Renal pelvis (tissue), 4 donors: ENCODE measurements around the gene NACA2. TPM values are rescaled to one million over a fixed set of nuclear protein-coding genes. Genes with fewer than 3 reads are reported as not detected.
"Not testable (repeated sequence)": the region's sequence is repeated elsewhere in the genome, so short reads cannot be mapped to it uniquely, and the experiment has no call there.

ENCODE experiments used
- DNase-seq: peaks from one replicate; pipeline ENCODE4 v3.0.0-alpha.2; 2013
- polyA plus RNA-seq, 3 donors: library from polyadenylated mRNA; unstranded; fragments of 120-200 nt; gene quantifications; one replicate each; pipeline ENCODE4 v1.2.1, GENCODE V29; 2013; ENCODE audit not compliant: insufficient read length in 3 of 3

NACA2 gene
- polyA plus RNA-seq, 3 donors: 0.50 to 2.6 (median 0.75) TPM

DNA sequence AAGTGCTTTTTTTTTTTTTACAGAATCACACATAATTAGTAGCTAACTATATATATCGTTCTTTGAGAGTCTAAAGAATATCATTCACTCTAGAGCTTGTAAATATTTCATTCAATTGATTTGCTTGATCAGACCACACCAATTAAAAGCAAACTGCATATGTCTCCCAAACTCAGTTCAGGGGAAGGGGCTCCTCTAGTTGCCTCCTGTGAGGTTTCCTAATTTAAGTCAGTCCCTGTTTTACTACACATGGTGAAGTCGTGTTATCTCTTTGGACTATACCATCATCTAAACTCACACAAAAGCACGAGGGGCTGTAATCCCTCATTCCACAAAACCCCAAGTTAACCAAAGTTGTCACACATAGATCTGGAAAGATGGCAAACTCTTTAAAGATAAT is 11.7 kb downstream of the NACA2 start:
- no peak for DNase-seq

DNA sequence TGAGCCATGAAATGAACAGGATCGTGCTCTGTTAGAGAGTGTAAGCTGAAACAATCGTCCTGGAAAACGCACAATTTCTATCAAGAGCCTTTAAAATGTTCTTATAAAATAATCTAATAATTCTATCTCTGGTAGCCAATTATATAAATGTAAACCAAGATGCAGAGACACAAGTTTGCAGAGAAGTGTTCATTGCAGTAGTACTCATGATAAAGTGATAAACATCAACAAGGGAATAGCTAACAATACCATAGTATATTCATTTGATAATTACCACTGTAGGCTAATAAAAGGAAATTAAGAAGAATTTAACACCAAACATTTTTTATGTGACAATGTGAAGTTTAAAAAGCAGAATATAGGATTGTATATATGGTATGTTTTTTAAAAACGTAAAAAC is 12.4 kb downstream of the NACA2 start:
- DNase-seq: no peak

DNA sequence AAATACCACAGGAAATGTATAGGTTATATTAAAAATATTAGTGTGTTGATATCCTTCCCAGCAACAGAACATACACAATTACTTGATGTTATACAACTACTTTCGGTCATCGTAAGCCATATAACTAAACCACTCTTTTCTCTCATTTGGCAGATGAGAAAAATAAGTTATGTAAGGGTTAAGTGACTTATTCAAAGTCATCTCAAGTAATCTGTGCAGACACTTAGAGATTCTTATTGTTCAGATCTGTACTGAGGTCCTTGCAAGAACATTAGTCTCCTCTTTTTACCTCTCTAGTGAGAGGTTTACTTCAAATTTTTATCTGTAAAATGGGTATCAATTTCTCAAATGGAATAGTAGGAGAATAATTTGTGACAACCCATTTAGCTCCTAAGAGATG is 15.0 kb downstream of the NACA2 start:
- no peak for DNase-seq

DNA sequence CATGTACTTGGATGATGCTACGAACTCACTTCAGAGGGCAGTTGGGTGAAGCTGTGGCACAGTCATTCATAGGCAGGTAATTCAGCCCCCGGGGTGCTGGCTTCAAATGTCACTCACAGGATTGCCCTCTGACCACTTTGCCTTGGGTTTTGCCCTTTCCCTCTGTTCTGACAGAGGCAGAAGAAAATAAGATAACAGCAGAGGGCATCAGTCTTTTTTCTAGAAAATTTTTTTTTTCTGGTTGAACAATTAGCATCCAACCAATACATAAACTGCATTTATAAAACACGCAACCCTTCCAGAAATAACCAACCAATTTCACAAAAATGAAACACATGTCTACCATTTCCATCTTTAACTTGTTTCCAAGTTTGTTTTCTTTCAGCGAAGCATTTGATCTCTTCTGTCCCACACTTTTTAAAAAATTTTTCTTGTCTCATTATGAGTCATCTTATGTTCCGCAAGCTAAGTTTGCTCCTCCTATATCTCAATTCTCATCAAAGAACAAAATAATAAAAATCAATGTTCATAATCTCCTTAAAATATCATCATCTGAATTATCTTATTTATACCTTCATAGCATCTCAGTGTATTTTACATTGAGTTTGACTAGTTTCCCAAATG is 15.6 kb downstream of the NACA2 start:
- DNase-seq: no peak

DNA sequence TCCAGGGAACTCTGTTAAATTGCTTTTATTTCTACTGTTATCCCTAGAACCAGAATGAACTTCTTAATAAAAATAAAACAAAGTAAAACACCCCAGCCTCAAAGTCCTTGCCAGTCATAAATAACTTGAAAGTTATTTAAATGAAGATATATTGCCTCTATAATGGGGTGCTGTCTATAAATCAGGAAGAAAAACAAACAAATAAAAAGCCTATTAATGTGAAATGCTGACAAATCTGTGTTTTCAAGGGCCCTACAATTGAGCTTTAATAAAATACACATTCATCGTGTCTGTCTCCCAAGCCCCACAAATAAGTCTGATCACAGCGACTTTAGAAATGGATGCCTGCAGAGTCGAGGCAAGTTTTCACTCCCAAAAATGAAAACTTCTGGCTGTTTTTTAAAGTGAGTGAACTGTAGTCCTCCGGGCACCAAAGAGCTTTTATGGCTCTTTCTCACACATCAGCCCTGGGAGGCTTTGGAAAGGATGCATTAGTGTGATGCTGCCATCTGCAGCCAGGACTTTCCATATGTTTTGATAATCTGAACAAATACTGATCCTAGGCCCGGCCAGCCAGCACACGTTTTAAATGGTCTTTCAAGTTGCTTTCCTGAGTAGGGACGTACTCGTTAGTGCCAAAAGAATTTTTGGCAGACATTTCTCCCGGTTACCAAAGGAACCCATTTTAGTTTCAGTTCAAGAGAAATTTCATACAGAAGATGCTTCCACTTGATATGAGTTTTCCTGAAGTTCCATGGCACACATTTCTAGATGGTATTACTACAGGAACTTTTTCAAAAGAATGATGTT is 16.3 kb downstream of the NACA2 start:
- peak; percentile 46 for DNase-seq

DNA sequence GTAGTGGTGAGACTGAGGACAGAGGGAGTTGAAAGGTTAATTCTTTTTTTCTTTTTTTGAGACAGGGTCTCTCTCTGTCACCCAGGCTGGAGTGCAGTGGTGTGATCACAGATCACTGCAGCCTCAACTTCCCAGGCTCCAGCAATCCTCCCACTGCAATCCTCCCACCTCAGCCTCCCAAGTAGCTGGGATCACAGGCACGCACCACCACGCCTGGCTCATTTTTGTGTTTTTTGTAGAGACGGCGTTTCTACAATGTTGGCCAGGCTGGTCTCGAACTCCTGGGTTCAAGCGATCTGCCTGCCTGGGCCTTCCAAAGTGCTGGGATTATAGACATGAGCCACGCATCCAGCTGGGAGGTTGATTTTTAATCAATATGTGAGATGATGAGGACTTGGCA is 18.5 kb downstream of the NACA2 start:
- not testable (repeated sequence) for DNase-seq

DNA sequence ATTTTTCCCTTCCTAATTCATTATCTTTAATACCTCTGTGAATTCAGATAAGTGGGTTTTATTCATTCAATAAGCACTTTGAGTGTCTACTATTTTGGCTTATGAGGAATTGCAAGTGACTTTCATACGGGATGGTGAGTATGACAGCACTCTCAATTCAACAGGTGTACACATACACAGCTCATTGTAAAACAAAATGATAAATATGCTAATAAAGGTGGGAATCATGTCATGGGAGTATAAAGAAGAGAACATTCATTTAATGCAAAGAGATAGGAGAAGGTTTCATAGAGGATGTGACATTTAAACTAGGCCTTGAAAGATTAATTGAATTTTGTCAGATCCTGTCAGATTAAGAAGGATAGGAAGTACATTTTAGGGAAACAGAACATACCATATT is 19.4 kb downstream of the NACA2 start:
- DNase-seq: no peak

DNA sequence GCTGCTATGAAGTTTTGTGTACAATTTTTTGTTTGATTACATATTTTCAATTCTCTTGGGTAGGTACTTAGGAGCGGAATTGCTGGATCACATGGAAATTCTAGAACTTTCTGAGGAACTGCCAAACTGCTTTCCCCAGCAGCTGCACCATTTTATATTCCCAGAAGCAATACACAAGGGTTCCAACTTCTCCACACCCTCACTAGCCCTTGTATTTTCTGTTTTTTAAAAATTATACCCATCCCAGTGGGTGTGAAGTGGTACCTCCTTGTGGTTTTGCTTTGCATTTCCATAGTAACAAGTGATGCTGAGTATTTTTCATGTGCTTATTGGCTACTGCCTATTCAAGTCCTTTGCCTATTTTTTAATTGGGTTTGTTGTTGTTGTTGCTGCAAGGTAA is 20.9 kb downstream of the NACA2 start:
- no peak for DNase-seq

DNA sequence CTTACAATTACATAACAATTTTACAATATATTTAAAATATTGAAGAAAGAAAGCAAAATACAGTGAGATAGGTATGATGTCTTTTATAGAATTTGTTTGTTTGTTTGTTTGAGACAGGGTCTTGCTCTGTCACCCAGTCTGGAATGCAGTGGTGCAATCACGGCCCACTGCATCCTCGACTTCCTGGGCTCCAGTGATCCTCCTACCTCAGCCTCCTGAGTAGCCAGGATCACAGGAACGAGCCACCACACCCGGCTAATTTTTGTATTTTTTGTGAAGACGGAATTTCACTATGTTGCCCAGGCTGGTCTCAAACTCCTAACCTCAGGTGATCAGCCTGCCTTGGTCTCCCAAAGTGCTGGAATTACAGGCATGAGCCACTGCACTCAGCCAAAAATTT is 21.5 kb downstream of the NACA2 start:
- not testable (repeated sequence) for DNase-seq

DNA sequence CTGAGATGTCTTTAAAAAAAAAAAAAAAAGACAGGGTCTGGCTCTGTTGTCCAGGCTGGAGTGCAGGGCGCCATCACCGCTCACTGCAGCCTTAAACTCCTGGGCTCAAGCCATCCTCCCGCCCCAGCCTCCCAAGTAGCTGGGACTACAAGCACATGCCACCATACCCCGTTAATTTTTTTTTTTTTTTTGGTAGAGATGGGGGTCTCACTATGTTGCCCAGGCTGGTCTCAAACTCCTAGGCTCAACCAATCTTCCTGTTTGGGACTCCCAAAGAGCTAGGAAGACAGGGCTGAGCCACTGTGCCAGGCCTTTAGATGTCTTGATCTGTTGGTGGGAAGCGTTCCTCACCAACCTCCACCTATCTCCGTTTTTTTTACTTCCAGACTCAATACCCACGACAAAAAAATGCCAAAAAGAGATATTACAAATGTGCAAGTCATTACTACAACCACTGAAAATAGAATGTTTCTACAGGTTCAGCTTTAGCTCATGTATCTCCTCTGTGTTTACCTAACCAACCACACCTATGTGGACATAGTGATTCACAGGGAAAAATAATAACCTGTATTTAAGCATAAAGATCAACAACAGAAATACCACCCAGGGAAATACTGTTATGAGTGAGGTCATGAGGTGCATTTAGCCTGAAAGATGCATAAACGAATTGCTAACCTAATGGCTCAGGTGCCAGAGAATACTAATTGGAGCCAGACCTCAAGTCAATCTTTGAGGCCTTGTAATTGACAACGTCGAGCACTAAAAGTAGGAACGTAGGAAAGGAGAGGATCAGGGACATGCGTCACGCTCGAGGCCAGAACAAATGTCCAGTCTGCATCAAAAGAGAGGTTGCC is 22.6 kb downstream of the NACA2 start:
- DNase-seq: no peak

DNA sequence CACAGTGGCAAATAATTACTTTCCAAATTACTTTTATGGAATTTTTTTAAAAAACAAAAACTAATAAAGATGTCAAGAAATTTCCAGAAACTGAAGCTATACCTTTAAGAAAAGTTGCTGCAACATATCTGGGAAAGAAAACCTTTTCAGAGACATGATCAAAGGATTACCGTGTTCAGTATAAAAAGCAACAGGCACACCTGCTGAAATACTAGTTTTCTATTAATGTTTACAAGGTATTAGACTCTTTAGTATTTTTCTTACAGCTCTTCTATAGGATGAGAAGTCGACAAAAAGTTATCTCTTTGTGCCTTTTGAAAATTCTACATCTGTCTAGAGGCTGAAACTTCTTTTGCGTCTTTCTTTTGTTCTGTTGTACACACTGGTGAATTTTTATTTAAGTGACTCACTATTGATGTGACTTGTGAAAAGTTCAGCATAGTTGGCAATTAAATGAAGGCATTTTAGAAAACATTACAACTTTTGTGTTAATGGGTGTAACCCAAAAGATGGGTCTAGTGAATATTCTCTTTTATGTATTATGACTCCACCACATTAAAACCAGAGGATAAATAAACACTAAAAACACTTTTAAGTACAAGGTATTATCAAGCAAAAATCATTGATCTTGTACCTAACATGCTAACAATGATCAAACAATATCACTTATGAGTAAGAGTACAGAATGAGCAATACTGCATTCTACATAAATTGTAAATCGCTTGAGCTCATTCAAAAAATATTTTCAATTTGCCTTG is 23.8 kb downstream of the NACA2 start:
- DNase-seq: no peak

DNA sequence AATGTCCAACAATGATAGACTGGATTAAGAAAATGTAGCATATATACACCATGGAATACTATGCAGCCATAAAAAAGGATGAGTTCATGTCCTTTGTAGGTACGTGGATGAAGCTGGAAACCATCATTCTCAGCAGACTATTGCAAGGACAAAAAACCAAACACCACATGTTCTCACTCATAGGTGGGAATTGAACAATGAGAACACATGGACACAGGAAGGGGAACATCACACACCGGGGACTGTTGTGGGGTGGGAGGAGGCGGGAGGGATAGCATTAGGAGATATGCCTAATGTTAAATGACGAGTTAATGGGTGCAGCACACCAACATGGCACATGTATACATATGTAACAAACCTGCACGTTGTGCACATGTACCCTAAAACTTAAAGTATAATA is 24.6 kb downstream of the NACA2 start:
- not testable (repeated sequence) for DNase-seq

DNA sequence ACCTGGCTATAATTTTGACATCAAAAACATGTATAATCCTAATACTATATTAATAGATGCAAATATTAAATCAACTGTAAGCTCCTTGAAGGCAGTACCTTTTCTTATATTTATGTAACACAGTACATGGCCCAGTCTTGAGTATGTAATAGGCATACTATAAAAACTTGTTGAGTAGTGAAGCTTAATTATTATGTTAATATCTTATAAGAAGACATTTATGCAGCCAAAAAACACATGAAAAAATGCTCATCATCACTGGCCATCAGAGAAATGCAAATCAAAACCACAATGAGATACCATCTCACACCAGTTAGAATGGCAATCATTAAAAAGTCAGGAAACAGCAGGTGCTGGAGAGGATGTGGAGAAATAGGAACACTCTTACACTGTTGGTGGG is 25.2 kb downstream of the NACA2 start:
- DNase-seq: not testable (repeated sequence)

DNA sequence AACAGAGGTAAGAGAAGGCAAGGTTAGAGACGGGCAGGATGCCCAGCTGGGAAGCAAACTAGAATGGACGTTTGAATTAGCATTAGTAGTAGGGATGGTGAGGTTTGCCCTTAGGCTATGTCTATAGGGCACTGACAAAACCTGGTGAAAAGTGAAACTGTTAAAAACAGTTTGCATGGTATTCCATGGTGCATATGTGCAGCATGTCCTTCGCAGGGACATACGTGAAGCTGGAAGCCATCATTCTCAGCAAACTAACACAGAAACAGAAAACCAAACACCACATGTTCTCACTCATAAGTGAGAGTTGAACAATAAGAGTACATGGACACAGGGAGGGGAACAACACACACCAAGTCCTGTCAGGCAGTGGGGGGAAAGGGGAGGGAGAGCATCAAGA is 25.8 kb downstream of the NACA2 start:
- no peak for DNase-seq

DNA sequence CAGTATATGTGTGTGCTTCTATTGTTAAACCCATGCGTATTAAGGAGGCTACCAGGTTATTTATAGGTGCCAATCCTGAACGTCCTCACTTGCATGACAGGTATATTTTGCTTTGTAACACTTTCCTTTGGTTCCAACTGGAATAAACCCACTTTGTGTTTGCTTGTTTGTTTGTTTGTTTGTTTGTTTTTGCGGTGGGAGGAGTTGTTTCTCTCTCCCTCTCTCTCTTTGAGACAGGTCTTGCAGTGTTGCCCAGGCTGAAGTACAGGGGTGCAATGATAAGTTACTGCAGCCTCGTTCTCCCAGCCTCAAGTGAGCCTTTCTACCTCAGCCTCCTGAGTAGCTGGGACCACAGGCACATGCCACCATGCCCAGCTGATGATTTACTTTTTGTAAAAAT is 28.7 kb downstream of the NACA2 start:
- DNase-seq: no peak

DNA sequence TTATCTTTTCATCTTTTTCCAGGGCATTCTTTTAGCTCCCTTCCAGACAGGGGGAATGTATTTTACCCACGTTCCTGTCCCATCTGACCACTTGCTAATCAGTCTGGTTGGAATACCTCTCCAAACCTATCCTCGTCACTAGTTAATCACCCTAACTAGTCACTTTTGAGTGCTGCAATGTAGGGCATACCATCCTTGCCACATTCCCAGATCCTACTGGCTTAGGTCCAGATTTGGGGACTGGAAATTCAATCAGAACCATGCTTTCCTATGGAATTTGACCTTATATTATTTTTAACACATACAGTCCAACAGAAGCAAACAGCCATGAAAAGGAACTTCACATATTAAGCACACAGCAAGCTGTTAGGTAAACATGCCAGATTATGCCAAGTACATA is 29.7 kb downstream of the NACA2 start:
- no peak for DNase-seq

DNA sequence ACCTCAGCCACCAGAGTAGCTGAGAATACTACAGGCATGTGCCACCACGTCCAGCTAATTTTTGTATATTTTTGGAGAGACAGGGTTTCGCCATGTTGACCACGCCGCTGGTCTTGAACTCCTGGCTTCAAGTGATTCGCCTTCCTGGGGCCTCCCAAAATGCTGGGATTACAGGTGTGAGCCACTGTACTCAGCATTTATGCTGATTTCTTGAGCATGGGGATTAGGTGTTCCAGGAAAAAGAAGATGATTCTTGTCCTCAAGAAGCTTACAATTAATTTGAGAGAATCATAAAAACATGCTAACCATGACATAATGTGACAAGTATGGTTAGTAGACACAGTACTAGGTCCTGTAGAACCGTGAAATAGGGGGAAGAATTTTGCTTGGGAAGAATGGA is 30.9 kb downstream of the NACA2 start:
- no peak for DNase-seq

DNA sequence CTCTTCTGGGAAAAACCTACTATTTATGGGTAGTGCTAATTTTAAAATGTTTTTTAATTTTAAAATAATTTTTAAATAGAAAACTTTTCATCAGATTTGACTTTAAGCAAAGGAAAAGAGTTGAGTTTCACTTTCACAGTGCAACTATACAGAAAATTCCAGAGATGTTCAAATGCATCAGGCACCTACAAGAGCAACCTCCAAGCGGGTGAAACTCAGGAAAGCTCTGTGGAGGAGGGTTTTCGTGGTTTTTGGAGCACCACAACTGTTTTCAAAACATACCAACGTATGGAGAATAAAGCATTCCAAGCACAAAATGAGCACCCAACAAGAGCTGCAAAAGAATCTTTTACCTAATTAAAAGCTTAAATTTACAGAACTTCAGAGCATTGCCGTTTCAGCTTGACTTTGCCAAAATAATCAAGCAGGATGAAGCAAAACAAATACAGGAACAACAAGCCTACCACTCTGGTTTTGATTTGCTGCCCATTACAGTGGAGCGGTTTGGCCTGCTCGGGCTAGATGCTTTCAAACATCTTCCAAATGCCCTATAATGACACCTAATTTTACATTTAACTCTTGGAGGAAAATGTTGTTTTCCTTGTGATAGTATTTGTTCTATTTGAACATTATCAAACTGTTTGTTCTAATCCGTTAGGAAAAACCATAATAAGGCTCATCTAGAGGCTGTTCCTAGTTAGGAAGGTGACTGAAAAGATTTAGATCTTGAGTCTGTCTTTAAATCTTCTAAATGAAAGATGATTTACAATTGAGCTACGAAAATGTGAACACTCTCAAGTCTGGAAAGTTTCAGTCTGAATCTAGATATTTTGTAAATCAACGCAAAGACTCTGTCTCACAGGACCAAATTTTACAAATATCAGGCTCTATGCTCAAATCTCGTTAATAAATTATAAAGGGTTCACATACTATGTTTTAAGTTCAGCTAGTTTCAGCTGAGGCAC is 34.5 kb downstream of the NACA2 start:
- DNase-seq: no peak

DNA sequence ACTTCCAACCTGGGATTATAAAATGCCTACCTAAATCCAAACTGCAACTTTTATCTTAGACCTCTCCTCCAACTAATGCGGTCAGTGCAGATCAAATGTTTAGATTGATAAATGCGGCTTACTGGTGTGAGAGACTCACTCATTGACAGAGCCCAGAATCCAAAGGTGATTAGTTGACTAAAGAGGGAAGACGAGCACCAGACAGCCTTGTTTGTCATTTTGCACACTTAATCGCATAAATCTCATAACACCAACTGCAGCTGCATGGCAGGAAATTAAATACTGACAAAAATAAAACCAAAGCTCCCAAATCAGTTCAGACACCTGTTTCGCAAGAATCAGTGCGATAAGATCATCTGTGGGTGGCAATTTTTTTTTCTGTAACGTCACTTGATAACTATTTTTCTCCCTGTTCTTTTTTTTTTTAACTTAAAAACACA is 35.9 kb downstream of the NACA2 start:
- no peak for DNase-seq

DNA sequence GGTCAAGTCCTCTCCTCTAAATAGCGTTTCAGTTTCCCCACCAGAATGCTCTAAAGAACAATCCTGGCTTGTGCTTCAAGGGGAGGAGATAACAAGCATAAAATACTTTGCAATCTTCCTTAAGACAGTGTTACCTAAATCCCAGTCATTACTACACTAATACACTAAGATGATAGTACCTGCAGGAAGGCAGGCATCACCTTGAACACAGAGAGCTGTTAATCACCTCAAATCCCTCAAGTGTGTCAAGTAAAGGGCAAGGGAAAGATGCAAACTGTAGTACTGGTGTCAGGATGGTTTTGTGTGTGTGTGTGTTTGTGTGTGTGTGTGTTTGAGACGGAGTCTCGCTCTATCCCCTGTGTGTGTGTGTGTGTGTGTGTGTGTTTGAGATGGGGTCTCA is 36.8 kb downstream of the NACA2 start:
- DNase-seq: no peak

DNA sequence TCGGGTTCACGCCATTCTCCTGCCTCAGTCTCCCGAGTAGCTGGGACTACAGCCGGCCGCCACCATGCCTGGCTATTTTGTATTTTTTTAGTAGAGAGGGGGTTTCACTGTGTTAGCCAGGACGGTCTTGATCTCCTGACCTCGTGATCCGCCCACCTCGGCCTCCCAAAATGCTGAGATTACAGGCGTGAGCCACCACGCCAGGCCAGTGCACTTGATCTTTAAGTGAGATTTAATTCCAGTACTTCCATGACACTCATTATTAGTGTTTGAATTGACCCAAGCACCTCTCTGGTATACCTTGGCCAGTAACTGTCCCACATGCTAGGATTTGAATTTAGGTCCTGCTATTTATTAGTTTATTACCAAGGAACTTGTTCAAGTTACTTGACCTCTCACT is 38.5 kb downstream of the NACA2 start:
- DNase-seq: not testable (repeated sequence)
